GM19467 (cell line): ENCODE results near the gene MAP2K5.
A peak's percentile ranks its signal among the peaks of the same experiment; 100 is the strongest.

Source experiments
- ATAC-seq: cut with Tn5 transposase; IDR thresholded peaks from one replicate; pipeline ENCODE4 v1.9.1; 2021; ENCODE audit warnings: mild to moderate bottlenecking, moderate library complexity; ENCODE audit not compliant: unreplicated experiment

Gene MAP2K5

DNA sequence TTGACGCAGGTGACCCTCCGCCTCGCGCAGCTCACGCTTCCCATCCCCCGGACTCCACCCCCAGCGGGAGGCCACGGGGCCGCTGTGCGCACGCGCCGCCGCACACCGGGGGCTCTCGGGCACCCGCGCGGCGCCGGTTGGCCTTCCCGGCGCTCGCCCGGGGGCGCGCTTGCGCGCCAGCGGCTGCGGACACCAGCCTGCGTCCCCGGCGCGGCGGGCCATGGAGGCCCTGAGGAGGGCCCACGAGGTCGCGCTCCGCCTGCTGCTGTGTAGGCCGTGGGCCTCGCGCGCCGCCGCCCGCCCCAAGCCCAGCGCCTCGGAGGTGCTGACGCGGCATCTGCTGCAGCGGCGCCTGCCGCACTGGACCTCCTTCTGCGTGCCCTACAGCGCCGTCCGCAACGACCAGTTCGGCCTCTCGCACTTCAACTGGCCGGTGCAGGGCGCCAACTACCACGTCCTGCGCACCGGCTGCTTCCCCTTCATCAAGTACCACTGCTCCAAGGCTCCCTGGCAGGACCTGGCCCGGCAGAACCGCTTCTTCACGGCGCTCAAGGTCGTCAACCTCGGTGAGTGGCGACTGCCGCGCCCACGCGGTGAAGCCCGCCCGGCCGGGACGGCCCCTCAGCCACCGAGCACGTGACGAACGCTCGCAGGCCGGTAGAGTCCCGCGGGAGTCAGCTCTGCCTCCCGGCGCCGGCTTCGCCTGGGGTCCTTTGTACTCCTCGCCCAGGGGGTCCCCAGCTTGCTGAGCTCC is 21.3 kb upstream of the MAP2K5 start, which contains the start of gene C15orf61:
TSS of gene C15orf61 (plus strand) at position 103 of the 754 bp plus-strand sequence. CDS start at position 221, 118 bp downstream.
- ATAC-seq: peak; percentile 73

DNA sequence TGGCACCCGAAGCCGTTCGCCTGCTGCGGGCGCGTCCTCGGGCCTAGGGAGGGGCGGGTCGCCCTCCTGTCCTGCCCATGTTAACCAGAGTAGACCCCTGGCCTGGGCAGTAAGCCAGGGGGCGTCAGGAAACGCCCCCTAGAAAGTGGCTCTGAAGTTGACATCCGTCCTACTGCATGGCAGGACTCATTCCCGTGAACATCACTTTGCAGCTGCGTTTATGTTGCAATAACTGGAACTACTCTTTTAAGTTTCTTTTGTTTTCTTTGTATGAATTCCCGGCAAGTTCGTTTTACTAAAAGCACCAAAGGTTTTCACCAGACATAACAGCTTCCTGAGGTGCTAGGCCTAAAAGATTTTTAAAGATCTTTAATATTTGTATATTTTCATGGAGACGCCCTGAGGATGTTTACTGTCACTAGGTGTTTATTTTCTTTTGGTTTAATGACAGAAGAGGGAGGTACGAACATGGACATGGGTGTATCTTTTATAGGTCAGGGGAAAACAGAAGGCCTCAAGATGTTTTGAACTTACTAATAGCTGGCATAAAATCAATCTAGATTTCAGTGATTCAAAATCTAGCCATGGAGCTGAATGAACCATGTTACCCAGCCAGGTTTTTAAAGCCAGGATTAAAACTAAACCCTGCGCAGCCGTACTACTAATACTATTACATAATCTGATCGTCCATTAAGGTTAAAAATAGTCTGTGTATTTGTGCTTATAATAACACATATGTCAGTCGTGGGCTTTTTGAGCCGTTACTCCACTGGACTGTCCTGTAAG is 20.5 kb upstream of the MAP2K5 start:
- ATAC-seq: no peak

DNA sequence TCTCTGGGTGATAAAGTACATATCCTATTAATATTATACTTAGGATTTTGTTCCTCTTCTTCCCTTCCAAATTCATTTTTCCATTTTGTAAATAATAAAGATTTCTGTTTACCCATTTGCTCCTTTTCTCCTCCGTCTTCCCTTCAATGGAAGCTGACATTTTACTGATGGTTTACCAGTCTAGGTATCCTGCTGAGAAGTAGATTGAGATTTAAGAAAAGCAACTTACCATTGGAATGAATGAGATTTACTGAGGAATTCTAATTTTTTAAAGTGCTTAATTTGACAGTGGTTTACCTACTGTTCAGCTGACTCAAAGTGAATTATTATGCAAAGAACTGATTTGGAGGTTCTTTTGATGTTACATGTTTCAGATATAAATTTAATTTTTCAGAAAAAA is 19.2 kb upstream of the MAP2K5 start:
- ATAC-seq: no peak

GRCh38 chr15:67524235-67524634 is 18.3 kb upstream of the MAP2K5 start:
- no peak for ATAC-seq

DNA sequence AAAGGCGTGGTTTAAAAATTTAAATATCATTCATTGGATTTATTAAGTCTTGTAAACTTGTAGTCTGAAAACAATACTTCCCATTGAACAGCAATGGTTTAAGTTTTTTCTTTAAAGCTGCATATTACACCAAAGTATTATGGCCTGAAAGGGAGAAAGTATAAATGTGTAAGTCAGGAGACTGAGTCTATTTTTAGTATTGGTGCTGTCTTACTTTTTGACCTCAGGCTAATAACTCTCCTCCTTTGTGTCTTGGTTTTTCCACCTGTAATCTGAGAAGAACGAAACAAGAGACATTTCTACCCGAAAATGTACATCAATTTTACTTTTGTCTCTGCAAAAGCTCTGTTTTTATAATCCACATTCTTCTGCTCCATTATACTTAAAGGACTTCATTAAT is 14.0 kb upstream of the MAP2K5 start:
- no peak for ATAC-seq

- no peak for ATAC-seq
These were observed 11.1 kb upstream of the MAP2K5 start for GRCh38 chr15:67531379-67531914.

- ATAC-seq: no peak
These were observed 8.6 kb upstream of the MAP2K5 start for GRCh38 chr15:67533873-67534272.

- ATAC-seq: no peak
These were observed 8.1 kb upstream of the MAP2K5 start for GRCh38 chr15:67534360-67534759.

DNA sequence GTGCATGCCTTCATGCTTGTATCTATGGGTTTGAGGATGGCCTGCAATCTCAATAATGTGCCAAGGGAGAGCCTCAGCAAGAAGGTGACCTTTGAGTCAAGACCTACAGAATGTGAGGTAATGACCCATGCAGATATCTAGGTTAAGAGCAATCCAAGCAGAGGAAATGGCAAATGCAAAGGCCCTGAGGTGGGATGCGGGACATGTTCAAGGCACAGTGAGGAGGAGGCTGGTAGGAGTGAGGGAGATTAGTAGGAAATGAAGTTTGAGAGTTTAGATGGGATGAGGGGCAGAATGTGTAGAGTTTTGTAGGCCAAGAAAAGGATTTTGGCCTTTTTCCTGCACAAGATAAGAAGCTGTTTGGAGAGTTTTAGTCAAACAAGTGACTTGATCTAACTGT is 4.7 kb upstream of the MAP2K5 start:
- ATAC-seq: no peak

- no peak for ATAC-seq
These were observed 830 bp downstream of the MAP2K5 start for GRCh38 chr15:67543348-67543718.

GRCh38 chr15:67544475-67544874 is 2.0 kb downstream of the MAP2K5 start:
- ATAC-seq: no peak

- no peak for ATAC-seq
These were observed 3.4 kb downstream of the MAP2K5 start for GRCh38 chr15:67545864-67546263.

DNA sequence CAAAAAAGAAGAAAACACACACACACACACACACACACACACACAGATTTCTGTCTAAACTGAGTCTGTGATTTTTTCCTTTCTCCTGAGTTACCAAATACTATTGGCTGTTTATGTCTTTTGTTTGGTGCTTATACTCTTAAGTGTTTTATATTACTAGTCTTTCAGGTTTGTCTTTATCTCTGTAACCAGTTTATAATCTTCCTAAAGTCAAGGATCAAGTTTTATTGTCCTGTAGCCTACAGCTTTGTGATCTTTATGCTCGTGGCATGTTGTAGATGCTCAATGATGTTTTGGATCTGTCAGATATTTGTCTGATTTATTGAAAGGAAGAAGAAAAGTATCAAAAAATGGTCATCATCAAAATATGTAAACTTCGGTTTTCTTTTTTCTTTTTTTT is 4.6 kb downstream of the MAP2K5 start:
- ATAC-seq: no peak

DNA sequence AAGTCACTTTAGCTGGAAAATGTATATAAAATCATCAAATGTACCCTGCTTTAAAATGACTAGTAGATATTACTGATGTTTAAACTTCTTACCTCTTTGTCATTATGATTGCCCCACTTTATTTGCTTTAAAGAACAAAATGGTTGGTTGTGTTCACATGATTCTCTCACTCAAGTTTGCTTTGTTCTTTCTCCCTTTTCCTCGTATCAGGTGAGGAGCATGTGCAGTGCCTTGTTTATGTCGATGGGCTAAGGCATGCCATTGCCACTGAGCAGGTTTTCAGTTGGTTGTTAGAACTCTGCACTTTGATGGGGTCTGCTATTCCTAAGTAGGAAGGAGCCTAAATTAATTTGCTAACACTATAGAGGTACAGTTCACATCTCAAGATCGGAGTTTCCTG is 5.3 kb downstream of the MAP2K5 start:
- ATAC-seq: no peak

GRCh38 chr15:67548236-67548852 is 5.8 kb downstream of the MAP2K5 start:
- no peak for ATAC-seq

- ATAC-seq: no peak
These were observed 6.6 kb downstream of the MAP2K5 start for GRCh38 chr15:67548862-67549651.

DNA sequence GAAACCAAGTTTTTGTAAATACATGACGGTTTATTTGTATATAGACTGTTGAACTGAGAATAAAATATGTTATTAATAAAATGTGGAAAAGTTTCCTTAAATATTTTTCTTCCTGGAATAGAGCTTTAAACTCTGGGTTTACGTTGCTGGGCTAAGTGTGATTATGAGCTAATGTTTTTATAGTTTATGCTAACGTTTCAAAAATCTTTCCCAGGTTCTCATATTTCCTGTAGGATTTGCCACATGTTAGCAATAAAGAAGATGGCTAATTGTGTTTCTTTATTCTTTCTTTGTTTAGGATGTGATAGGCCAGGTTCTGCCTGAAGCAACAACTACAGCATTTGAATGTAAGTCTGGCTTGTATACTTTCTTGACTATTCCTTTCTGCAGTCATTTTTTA is 7.2 kb downstream of the MAP2K5 start:
- no peak for ATAC-seq

GRCh38 chr15:67550522-67550921 is 8.0 kb downstream of the MAP2K5 start:
- no peak for ATAC-seq

DNA sequence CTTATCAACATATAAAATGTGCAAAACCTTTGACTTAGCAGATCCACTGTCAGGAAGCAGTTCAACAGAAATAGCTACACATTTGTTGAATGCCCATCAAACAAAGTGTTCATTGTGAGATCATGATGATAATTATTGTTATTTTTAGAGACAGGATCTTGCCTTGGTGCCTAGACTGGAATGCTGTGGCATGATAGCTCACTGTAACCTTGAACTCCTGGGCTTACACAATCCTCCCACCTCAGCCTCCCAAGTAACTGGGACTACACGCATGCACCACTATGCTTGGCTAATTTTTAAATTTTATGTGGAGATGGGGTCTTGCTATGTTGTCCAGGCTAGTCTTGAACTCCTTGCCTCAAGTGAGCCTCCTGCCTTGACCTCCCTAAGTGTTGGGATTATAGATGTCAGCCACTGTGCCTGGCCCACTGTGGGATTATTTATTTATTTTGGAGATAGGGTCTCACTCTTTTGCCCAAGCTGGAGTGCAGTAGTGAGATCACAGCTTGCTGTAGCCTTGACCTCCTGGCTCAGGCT is 8.8 kb downstream of the MAP2K5 start:
- no peak for ATAC-seq

DNA sequence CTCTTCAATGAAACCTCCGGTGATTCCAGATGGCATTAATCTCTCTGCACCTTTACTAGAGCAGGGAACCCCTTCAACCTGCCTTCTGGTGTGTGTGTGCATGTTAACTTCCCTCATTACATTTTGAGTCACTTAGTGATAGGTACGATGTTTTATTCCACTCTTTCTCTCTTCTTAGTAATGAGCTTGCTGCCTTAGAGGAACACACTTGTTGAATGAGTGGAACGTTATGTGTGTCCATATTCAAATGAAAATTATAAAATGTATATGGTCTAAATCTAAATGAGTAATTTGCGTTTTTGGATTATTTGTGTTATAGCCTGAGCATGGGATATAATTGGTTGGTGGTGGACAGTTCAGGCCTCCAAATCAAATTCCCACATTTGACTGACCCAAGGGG is 12.1 kb downstream of the MAP2K5 start:
- no peak for ATAC-seq
